ENCODE data around the gene UBE2I.
"Not testable (repeated sequence)": the region's sequence is repeated elsewhere in the genome, so short reads cannot be mapped to it uniquely, and the experiment has no call there.

Gene UBE2I

GRCh38 chr16:1308977-1309885, at the start of gene UBE2I:
TSS of gene UBE2I (plus strand) at chr16:1309636. CDS start at chr16:1314031, 4,395 bp downstream.
- intact Hi-C loops (cut with DNase I): loop anchor here (10.0 kb wide), 1 partner anchor 106 kb away; the partner anchor contains the start of gene UNKL
- DNase-seq: peak; percentile 96 to 100 (median 99)

DNA sequence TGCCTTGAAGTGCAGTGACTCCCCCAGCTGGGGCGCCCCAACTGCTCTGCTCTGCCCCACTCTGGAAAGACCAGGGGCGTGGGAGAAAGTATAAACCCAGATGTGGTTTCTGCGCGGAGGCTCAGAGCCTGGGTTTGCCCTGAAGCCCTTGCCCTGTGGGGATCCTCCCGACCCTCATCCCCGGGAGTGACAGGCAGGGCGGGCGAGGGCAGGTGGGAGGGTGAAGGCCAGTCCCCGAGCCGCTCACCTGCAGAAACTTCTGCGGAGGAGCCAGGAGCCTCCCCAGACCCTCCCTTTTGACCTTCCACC, 49.7 kb upstream of the UBE2I start:
- intact Hi-C loops (cut with DNase I): no loop called here
- no peak for DNase-seq

DNA sequence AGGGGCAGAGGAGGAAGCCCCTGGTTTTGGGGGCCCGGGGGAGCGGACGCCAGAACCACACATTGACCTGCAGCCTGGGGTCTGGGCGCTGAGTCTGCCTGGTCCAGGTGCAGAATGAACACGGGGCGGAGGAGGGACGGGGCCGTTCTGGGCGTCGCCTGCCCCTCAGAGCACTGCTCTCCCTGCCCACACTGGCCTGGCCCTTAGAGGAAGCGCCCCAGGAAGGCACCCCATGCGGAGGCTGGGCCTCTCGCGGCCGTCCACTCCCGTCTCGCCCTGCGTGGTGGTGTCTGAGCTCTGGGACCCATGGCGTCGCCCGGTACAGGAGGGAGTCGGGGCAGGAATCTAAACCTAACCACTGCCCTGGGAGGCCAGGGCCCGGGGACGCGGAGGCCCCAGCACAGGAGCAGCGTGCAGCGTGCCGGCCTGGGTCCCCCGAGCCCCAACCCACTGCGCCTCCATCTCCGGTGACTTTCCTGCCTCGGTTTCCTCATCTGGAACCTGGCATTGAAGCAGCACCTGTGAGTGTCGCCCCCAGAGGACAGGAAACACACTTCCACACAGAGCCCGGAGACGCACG, 49.2 kb upstream of the UBE2I start:
- intact Hi-C loops (cut with DNase I): no loop called here
- DNase-seq: no peak

DNA sequence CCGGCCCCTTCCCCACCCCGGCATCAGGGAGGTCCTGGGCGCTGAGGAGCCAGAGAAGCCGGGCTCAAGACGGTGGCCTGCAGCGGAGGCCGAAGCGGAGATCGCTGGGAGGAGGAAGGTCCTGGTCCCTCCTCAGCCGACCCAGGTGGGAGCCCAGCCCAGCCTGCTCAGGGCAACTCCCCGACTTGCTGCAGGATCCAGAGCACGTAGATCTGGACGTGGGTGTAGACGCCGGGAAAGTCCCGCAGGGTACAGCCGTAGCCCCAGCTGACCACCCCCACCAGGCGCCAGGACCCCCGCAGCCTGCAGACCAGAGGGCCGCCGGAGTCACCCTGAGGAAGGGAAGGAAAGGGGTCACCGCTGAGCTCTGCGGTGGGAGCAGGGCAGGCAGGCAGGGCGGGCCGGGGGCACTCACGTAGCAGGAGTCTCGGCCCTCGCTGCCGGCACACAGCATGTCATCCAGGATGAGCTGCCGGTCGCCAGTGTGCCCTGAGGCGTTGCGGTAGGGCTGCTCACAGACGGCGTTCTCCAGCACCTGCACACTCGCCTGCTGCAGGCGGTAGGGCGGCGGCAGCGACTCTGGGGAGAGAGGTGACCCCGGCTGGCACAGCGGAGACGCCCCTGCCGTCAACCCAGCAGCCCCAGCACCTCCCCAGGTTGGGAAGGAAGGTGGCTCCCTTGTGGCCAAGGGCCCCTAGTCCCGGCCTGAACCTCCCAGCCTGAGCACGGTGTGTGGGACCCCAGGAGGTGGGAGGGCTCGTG, 48.1 kb upstream of the UBE2I start:
- peak in 1 of 42 donors; percentile 1 for DNase-seq
- intact Hi-C loops (cut with DNase I): no loop called here

GRCh38 chr16:1262210-1262845, 47.1 kb upstream of the UBE2I start:
- intact Hi-C loops (cut with DNase I): no loop called here
- DNase-seq: no peak

GRCh38 chr16:1262846-1263221, 46.6 kb upstream of the UBE2I start:
- no peak for DNase-seq
- intact Hi-C loops (cut with DNase I): no loop called here

DNA sequence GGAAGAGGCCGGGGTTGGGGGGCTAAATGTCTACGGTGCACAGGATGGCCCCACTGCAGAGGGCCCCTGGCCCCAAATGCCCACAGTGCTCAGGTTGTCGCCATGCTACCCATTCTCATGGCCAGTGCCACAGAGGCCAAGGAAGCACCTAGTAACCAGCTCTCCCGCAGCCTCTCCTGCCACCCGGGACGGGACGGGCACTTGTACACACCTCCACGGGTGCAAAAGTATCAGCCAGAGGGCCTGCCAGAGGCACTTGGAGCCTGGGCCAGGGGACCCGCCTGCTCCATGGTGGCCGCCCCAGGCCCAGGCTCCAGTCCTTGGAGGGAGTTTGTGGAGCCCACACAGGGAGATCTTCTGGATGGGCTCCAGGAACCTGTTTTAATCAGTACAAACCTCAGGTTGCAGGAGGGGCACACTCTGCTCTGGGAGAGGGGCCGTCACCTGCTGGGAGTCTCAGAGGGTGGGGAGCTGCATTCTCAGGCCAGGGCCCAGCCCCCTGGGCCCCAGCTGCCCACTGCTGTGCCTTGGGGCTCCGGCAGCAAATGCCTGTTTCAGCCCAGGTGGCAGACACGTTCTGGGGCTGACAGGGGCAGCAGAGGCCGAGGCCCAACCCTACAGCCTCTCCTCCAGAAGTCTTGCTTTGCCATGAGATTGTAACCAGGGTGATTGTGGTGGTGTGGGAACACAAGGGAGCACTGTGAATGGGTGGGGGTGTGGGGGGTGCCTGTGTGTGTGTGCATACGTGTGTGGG, 45.7 kb upstream of the UBE2I start:
- no peak for DNase-seq
- intact Hi-C loops (cut with DNase I): no loop called here

GRCh38 chr16:1264345-1265089, 44.9 kb upstream of the UBE2I start:
- DNase-seq: no peak
- intact Hi-C loops (cut with DNase I): no loop called here

DNA sequence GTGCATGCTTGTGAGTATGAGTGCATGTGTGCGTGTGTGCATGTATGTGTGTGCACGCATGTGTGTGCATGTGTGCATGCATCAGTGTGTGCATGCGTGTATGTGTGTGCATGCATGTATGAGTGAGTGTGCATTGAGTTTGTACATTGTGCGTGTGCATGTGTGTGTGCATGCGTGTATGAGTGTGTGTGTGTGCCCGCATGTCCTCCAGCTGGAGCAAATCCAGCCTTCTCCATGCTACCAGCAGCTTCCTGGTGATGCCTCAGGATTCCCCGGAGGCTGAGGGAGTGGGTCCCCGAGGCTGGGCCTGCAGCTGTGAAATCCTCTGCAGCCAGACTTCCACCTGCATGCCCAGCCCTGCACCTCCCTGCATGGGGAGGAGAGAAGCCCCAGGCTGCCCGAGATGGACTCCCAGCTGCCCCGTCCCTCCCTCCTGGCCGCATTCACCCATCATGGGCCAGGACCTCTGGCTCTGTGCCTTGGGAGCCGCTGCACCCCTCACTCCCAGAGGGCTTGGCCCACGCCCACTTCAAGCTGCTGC, 44.3 kb upstream of the UBE2I start:
- no peak for DNase-seq
- intact Hi-C loops (cut with DNase I): no loop called here

DNA sequence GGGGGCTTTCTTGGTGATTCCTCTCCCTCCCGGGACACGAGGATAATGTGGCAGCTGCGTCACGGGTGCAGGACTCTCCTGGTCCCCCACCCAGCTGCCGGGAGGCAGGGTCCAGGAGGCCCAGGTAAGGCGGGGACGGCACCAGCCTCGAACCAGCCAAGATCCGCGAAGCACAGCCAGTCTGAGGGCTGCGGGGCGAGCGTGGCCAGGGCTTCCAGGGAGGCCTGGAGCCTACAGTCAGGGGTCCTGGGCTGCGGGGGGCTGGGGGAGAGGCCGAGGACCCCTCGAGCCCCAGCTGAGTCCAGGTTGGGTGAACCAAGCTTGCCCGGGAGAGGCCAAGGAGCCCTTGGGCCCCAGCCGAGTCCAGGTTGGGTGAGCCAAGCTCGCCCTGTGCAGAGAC, 43.6 kb upstream of the UBE2I start:
- DNase-seq: no peak
- intact Hi-C loops (cut with DNase I): no loop called here

- DNase-seq; intact Hi-C loops (cut with DNase I): not testable (repeated sequence)
Measured at GRCh38 chr16:1269418-1269817, 40.0 kb upstream of the UBE2I start.

DNA sequence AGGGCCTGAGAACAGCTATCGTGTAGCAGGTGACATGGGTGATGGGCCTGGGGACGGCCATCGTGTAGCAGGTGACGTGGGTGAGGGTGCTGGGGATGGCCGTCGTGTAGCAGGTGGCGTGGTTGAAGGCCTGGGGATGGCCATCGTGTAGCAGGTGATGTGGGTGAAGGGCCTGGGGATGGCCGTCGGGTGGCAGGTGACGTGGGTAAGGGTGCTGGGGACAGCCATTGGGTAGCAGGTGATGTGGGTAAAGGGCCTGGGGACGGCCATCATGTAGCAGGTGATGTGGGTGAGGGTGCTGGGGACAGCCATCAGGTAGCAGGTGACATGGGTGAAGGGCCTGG, 38.1 kb upstream of the UBE2I start:
- intact Hi-C loops (cut with DNase I): no loop called here
- no peak for DNase-seq

- intact Hi-C loops (cut with DNase I): not testable (repeated sequence)
- peak in 18 of 42 donors; percentile 1 to 52 (median 22) for DNase-seq
Measured at GRCh38 chr16:1271724-1272413, 37.6 kb upstream of the UBE2I start.

DNA sequence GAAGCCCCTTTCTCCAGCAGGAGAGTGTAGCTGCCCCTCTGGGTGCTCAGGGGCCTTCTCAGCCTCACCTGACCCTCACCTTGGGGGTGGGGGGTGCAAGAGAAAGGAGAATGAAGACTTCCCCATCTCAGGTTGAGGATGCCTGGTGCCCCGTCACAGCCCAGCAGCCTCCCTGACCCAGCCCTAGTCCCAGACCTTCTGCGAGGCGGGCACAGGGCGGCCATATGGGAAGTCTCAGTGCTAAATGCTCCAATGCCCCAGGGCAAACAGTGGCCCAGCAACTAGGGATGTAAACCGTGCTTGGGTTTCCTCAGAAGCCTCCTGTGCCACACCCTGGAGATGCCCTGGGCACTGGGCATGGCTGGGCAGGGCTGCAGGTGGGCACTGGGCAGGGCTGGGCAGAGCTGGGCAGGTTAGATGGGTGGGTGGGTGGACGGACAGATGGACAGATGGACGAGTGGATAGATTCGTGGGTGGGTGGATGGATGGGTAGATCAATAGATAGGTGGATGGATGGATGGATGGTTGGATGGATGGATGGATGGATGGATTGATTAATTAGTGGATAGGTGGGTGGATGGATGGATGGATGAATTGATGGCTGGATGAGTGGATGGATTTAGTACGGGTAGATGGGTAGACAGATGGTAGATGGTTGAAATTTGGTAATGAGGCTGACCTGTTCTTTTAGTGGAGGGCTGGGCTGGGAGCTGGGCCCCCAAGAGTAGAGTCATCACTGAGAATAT, 36.8 kb upstream of the UBE2I start:
- DNase-seq: no peak
- intact Hi-C loops (cut with DNase I): no loop called here

GRCh38 chr16:1273816-1274215, 35.6 kb upstream of the UBE2I start:
- DNase-seq: no peak
- intact Hi-C loops (cut with DNase I): no loop called here

DNA sequence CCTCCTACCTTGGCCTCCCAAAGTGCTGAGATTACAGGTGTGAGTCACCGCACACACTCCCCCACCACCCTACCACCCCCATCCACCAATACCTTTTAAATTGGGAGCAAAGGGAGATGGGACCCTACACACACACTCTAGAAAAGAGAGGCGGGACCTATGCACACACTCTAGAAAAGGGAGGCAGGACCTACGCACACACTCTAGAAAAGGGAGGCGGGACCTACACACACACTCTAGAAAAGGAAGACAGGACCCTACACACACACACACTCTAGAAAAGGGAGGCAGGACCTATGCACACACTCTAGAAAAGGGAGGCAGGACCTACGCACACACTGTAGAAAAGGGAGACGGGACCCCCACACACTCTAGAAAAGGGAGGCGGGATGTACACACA, 34.7 kb upstream of the UBE2I start:
- intact Hi-C loops (cut with DNase I): no loop called here
- DNase-seq: no peak
